Measurements from ENCODE around the gene PHB1. TPM values are rescaled to one million over a fixed set of nuclear protein-coding genes. Genes with fewer than 3 reads are reported as not detected.

Gene PHB1
- total RNA-seq, 1 experiment from 2014 or later: 641 TPM

GRCh38 chr17:49388692-49389513, 25.8 kb downstream of the PHB1 start:
- ATAC-seq (no peak), DNase-seq (peak; percentile 23)
- CTCF ChIA-PET: no interaction called here
- intact Hi-C loops (cut with micrococcal nuclease): loop anchor here (1.0 kb wide), 1 partner anchor 27 kb away; the partner anchor contains the start of gene ZNF652
- Histone ChIP-seq H3K4me3 (ENCODE audit: low read length) (no peak overlapping the region), H3K36me3 (ENCODE audit: low read depth, low read length) (no peaks in the 10 kb centered on the region), H3K9me2 (replicated peaks; ENCODE audit: low read length) (no peaks in the 10 kb centered on the region), H3K4me2 (ENCODE audit: low read length) (no peak overlapping the region), H3F3A (ENCODE audit: low read length, unreplicated experiment) (no peaks in the 10 kb centered on the region), H3K27me3 (ENCODE audit: low read length) (no peaks in the 10 kb centered on the region), H3K79me2 (ENCODE audit: low read length) (no peaks in the 10 kb centered on the region), H2AFZ (ENCODE audit: low read length) (peak overlapping the region; percentile 39), H4K20me1 (ENCODE audit: low read length) (no peaks in the 10 kb centered on the region), H3K9ac (ENCODE audit: low read length) (no peak overlapping the region), H3K27ac (ENCODE audit: low read length) (no peak overlapping the region), H3K4me1 (ENCODE audit: insufficient read depth, low read length) (peaks cover 18% of the 10 kb centered on the region), H3K9me3 (ENCODE audit: low read length) (no peaks in the 10 kb centered on the region)
- POLR2A ChIA-PET (ENCODE audit: unreplicated experiment): no interaction called here
- BruUV-seq (replicated peaks): no TSS peak
- TF ChIP-seq EZH2phosphoT487 (IDR thresholded peaks at IDR 0.05; ENCODE audit: borderline replicate concordance, low read length) (no peak), CTCF (conservative IDR thresholded peaks at IDR 0.05; ENCODE audit: low read depth, low read length) (no peak), EZH2 (IDR thresholded peaks at IDR 0.05; ENCODE audit: low read length, unreplicated experiment) (no peak)

- peaks cover 18% of the 10 kb centered on the region for H3K4me1 ChIP-seq (ENCODE audit: insufficient read depth, low read length)
- ChIA-PET POLR2A (ENCODE audit: unreplicated experiment) (no interaction called here), CTCF (no interaction called here)
- no peaks in the 10 kb centered on the region for H3K9me2 ChIP-seq (replicated peaks; ENCODE audit: low read length)
- no peak overlapping the region for H3K9ac ChIP-seq (ENCODE audit: low read length)
- ATAC-seq (no peak), DNase-seq (no peak)
- no peaks in the 10 kb centered on the region for H3F3A ChIP-seq (ENCODE audit: low read length, unreplicated experiment)
- H3K79me2 ChIP-seq (ENCODE audit: low read length): no peaks in the 10 kb centered on the region
- intact Hi-C loops (cut with micrococcal nuclease): no loop called here
- no peak overlapping the region for H3K4me2 ChIP-seq (ENCODE audit: low read length)
- H4K20me1 ChIP-seq (ENCODE audit: low read length): no peaks in the 10 kb centered on the region
- no peak overlapping the region for H2AFZ ChIP-seq (ENCODE audit: low read length)
- no peaks in the 10 kb centered on the region for H3K9me3 ChIP-seq (ENCODE audit: low read length)
- BruUV-seq (replicated peaks): no TSS peak
- H3K27me3 ChIP-seq (ENCODE audit: low read length): no peaks in the 10 kb centered on the region
- no peak overlapping the region for H3K27ac ChIP-seq (ENCODE audit: low read length)
- no peak overlapping the region for H3K4me3 ChIP-seq (ENCODE audit: low read length)
- TF ChIP-seq EZH2phosphoT487 (IDR thresholded peaks at IDR 0.05; ENCODE audit: borderline replicate concordance, low read length): no peak
- no peak for TF ChIP-seq EZH2 (IDR thresholded peaks at IDR 0.05; ENCODE audit: low read length, unreplicated experiment)
- TF ChIP-seq CTCF (conservative IDR thresholded peaks at IDR 0.05; ENCODE audit: low read depth, low read length): no peak
- H3K36me3 ChIP-seq (ENCODE audit: low read depth, low read length): no peaks in the 10 kb centered on the region
Measured at GRCh38 chr17:49388290-49388640, 26.4 kb downstream of the PHB1 start.
